Measurements from ENCODE around the gene XRRA1. TPM values are rescaled to one million over a fixed set of nuclear protein-coding genes. Genes with fewer than 3 reads are reported as not detected.

The XRRA1 gene
- total and polyA plus RNA-seq, 4 donors = 2.4 to 27.8 (median 9.9) TPM

DNA sequence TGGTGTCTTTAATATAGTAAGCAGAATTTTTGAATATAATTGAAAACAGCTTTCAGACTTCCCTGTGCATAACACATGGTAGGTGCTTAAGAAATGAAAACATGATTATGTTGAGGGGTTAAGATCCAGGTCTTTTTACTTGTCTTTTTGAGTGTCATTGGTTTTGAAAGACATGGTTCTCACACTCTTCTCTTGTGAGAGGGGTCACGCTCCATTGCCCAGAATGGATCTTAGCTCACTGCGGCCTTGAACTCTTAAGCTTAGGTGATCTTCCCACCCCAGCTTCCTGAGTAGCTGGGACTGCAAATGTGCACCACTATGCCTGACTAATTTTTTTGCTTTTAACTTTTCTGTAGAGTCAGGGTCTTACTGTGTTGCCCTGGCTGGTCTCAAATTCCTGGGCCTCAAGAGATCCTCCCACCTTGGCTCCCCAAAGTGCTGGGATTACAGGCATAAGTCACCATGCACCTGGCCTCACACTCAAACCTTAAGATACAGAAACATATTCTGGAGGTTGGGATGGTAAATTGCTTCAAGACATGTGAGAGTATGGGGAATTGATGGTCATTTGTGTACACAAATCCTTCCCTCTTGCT, 1.6 kb upstream of the XRRA1 start:
- ATAC-seq (ENCODE audit: insufficient read depth, low FRiP score) (no peak), DNase-seq (no peak)
- H3K4me1 ChIP-seq (ENCODE audit: control insufficient read depth in 5 of 5, insufficient read depth in 5 of 5, low read length in 5 of 5) = peaks cover 3 to 24% (median 12%) of the 10 kb centered on the region in 5 donors
- peak overlapping the region in 1 of 2 donors; percentile 96 for H3K9ac ChIP-seq (ENCODE audit: insufficient read depth in 1 of 2, low read length in 2 of 2)
- peaks cover 0 to 6% (median under 1%) of the 10 kb centered on the region in 4 donors for H3K36me3 ChIP-seq (ENCODE audit: control insufficient read depth in 4 of 4, insufficient read depth in 4 of 4, low read length in 4 of 4)
- H3K27ac ChIP-seq (ENCODE audit: low read depth in 1 of 2, low read length in 1 of 2) = peak overlapping the region in 1 of 2 donors; percentile 14
- WGBS, 2 donors = 72 to 88% methylated on average over 2 of the region's 2 CpGs
- H3K9me3 ChIP-seq (ENCODE audit: control insufficient read depth in 4 of 4, insufficient read depth in 3 of 4, low read length in 3 of 4) = no peaks in the 10 kb centered on the region
- no peak overlapping the region for H3K4me3 ChIP-seq
- H3K27me3 ChIP-seq (ENCODE audit: control insufficient read depth in 3 of 3, insufficient read depth in 3 of 3, low read length in 2 of 3) = no peaks in the 10 kb centered on the region
- TF ChIP-seq, protein P1, sequence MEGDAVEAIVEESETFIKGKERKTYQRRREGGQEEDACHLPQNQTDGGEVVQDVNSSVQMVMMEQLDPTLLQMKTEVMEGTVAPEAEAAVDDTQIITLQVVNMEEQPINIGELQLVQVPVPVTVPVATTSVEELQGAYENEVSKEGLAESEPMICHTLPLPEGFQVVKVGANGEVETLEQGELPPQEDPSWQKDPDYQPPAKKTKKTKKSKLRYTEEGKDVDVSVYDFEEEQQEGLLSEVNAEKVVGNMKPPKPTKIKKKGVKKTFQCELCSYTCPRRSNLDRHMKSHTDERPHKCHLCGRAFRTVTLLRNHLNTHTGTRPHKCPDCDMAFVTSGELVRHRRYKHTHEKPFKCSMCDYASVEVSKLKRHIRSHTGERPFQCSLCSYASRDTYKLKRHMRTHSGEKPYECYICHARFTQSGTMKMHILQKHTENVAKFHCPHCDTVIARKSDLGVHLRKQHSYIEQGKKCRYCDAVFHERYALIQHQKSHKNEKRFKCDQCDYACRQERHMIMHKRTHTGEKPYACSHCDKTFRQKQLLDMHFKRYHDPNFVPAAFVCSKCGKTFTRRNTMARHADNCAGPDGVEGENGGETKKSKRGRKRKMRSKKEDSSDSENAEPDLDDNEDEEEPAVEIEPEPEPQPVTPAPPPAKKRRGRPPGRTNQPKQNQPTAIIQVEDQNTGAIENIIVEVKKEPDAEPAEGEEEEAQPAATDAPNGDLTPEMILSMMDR (IDR thresholded peaks at IDR 0.05; ENCODE audit: control extremely low read depth, extremely low read depth) = no peak

DNA sequence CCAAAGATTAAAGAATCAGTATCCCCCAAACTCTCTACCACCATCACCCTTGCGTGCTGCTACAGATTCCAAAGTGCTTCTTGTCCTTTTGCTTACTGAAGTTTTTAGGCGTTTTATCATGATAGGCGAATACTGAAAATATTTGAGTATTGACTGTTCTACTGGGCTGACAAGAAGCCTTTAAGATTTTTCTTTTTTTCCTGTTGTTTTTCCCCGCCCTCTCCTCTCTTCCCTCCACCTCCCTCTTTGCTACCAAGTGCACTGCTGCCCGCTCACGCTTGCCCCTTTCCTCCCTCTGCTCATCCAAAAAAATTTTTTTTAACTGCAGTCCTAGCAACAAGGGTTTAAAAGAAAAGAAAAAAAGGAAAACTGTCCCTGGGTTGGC, 854 bp upstream of the XRRA1 start:
- TF ChIP-seq, protein P1 (IDR thresholded peaks at IDR 0.05; ENCODE audit: control extremely low read depth, extremely low read depth) = no peak
- H3K9me3 ChIP-seq (ENCODE audit: control insufficient read depth in 4 of 4, insufficient read depth in 3 of 4, low read length in 3 of 4) = no peaks in the 10 kb centered on the region
- ATAC-seq (ENCODE audit: insufficient read depth, low FRiP score) (no peak), DNase-seq (peak in 2 of 3 donors; percentile 22 to 23)
- peak overlapping the region; percentile 83 to 91 for H3K27ac ChIP-seq (ENCODE audit: low read depth in 1 of 2, low read length in 1 of 2)
- peak overlapping the region; percentile 99 for H3K4me3 ChIP-seq
- H3K36me3 ChIP-seq (ENCODE audit: control insufficient read depth in 4 of 4, insufficient read depth in 4 of 4, low read length in 4 of 4) = peaks cover 0 to 6% (median under 1%) of the 10 kb centered on the region in 4 donors
- WGBS, 2 donors = 1 to 2% methylated on average over 6 of the region's 6 CpGs
- peak overlapping the region; percentile 69 to 96 for H3K9ac ChIP-seq (ENCODE audit: insufficient read depth in 1 of 2, low read length in 2 of 2)
- peaks cover 3 to 24% (median 12%) of the 10 kb centered on the region in 5 donors for H3K4me1 ChIP-seq (ENCODE audit: control insufficient read depth in 5 of 5, insufficient read depth in 5 of 5, low read length in 5 of 5)
- H3K27me3 ChIP-seq (ENCODE audit: control insufficient read depth in 3 of 3, insufficient read depth in 3 of 3, low read length in 2 of 3) = no peaks in the 10 kb centered on the region

DNA sequence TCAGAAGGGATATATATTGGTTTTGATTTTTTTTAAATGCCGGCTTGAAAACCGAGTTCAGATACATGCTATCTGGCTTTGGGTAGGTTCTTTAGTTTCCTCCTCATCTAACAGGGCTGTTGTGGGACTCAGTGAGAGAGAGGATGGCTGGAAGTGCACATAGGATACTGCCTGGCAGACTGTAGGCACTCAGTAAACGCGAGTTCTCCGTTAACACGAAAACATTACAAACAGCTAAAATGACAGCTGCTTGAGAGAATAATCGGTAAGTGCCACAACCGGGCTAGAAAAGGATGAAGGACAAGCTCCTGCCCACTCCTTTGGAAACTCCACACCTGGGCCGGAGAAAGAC, 369 bp downstream of the XRRA1 start:
- no peak for ATAC-seq (ENCODE audit: insufficient read depth, low FRiP score)
- Histone ChIP-seq H3K27me3 (ENCODE audit: control insufficient read depth in 3 of 3, insufficient read depth in 3 of 3, low read length in 2 of 3) (no peaks in the 10 kb centered on the region), H3K4me3 (peak overlapping the region; percentile 74), H3K4me1 (ENCODE audit: control insufficient read depth in 5 of 5, insufficient read depth in 5 of 5, low read length in 5 of 5) (peaks cover 3 to 24% (median 12%) of the 10 kb centered on the region in 5 donors), H3K27ac (ENCODE audit: low read depth in 1 of 2, low read length in 1 of 2) (peak overlapping the region; percentile 83 to 88), H3K9ac (ENCODE audit: insufficient read depth in 1 of 2, low read length in 2 of 2) (peak overlapping the region; percentile 66 to 95), H3K36me3 (ENCODE audit: control insufficient read depth in 4 of 4, insufficient read depth in 4 of 4, low read length in 4 of 4) (peaks cover 0 to 7% (median 1%) of the 10 kb centered on the region in 4 donors), H3K9me3 (ENCODE audit: control insufficient read depth in 4 of 4, insufficient read depth in 3 of 4, low read length in 3 of 4) (no peaks in the 10 kb centered on the region)
- WGBS, 2 donors = 1% methylated on average over 9 of the region's 9 CpGs
- TF ChIP-seq, protein P1 (IDR thresholded peaks at IDR 0.05; ENCODE audit: control extremely low read depth, extremely low read depth) = no peak
- DNase-seq = peak in 1 of 3 donors; percentile 32
